ENCODE measurements around the gene NR5A2.

The NR5A2 gene

GRCh38 chr1:200027264-200027823 is at the start of gene NR5A2:
Gene NR5A2, plus strand, starts transcription at chr1:200027710. Its CDS starts 138 bp downstream, at chr1:200027848.
- DNase-seq: no peak

- DNase-seq: no peak
These were observed 49.0 kb upstream of the NR5A2 start for GRCh38 chr1:199978408-199978940.

- DNase-seq: no peak
These were observed 48.4 kb upstream of the NR5A2 start for GRCh38 chr1:199979071-199979470.

- DNase-seq: no peak
These were observed 45.9 kb upstream of the NR5A2 start for GRCh38 chr1:199981584-199981983.

GRCh38 chr1:199982606-199983005 is 44.9 kb upstream of the NR5A2 start:
- no peak for DNase-seq

GRCh38 chr1:199983531-199983930 is 44.0 kb upstream of the NR5A2 start:
- DNase-seq: no peak

- no peak for DNase-seq
These were observed 32.3 kb upstream of the NR5A2 start for GRCh38 chr1:199995096-199995685.

- no peak for DNase-seq
These were observed 22.3 kb upstream of the NR5A2 start for GRCh38 chr1:200005165-200005564.

GRCh38 chr1:200006711-200007110 is 20.8 kb upstream of the NR5A2 start:
- DNase-seq: no peak

- no peak for DNase-seq
These were observed 11.7 kb upstream of the NR5A2 start for GRCh38 chr1:200015811-200016210.

- no peak for DNase-seq
These were observed 5.8 kb upstream of the NR5A2 start for GRCh38 chr1:200021577-200022238.

- DNase-seq: no peak
These were observed 5.2 kb upstream of the NR5A2 start for GRCh38 chr1:200022239-200022804.

GRCh38 chr1:200028586-200029034 is 1.1 kb downstream of the NR5A2 start:
- no peak for DNase-seq

- no peak for DNase-seq
These were observed 1.7 kb downstream of the NR5A2 start for GRCh38 chr1:200029035-200029821.

GRCh38 chr1:200029822-200030152 is 2.3 kb downstream of the NR5A2 start:
- DNase-seq: no peak

- no peak for DNase-seq
These were observed 3.3 kb downstream of the NR5A2 start for GRCh38 chr1:200030791-200031190.

- no peak for DNase-seq
These were observed 6.2 kb downstream of the NR5A2 start for GRCh38 chr1:200033511-200034261.

- DNase-seq: no peak
These were observed 6.7 kb downstream of the NR5A2 start for GRCh38 chr1:200034262-200034557.

GRCh38 chr1:200034761-200035396 is 7.4 kb downstream of the NR5A2 start:
- no peak for DNase-seq

GRCh38 chr1:200035397-200035955 is 8.0 kb downstream of the NR5A2 start:
- no peak for DNase-seq

GRCh38 chr1:200035956-200036618 is 8.6 kb downstream of the NR5A2 start:
- no peak for DNase-seq

Data from NCI-H187 (cell line).